Nephron progenitor cell (in vitro differentiated cells): ENCODE data around the gene TGFA.

Experiments
- DNase-seq: peaks from one replicate; pipeline ENCODE4 v3.0.0; 2021
- H3K27ac Mint-ChIP-seq: 2 replicates; pipeline ENCODE4 v1.8.0; 2021; ENCODE audit warnings: mild to moderate bottlenecking, moderate library complexity, mixed read lengths
- H3K27me3 Mint-ChIP-seq: 2 replicates; pipeline ENCODE4 v1.8.0; 2021; ENCODE audit warnings: mild to moderate bottlenecking, low read depth, mixed read lengths; ENCODE audit not compliant: poor library complexity
- H3K36me3 Mint-ChIP-seq: 2 replicates; pipeline ENCODE4 v1.8.0; 2021; ENCODE audit warnings: low read depth, mixed read lengths
- H3K4me1 Mint-ChIP-seq: 2 replicates; pipeline ENCODE4 v1.8.0; 2021; ENCODE audit warnings: mixed read lengths
- H3K4me3 Mint-ChIP-seq: 2 replicates; pipeline ENCODE4 v1.8.0; 2021; ENCODE audit warnings: mild to moderate bottlenecking, moderate library complexity, mixed read lengths
- H3K9me3 Mint-ChIP-seq: 2 replicates; pipeline ENCODE4 v1.8.0; 2021; ENCODE audit warnings: mild to moderate bottlenecking, moderate library complexity, mixed read lengths
- TF ChIP-seq, protein P1 (sequence below): fragments of 200-600 bp; sonication (generic); IDR thresholded peaks from 2 replicates; pipeline ENCODE4 v1.5.0; 2021; ENCODE audit warnings: antibody characterized with exemption

The TGFA gene

DNA sequence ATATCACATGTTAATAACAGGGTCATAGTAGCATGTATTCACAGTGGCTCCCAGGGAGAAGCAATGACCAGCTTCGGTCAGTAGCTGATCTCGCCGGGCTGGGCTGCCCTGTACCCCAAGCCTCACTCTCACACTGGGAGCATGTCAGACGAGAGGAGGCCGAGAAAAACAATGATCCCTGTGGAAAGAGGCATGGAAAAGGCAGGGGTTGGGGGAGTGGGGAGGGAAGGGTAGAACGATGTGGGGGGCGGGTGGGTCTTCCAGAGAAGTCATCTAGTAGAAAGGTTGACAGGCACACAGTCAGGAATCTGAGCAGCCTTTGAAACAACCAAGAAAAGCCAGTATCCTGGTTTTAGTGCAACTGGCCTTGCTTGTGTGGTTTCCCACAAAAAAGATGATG is 25.4 kb downstream of the TGFA start:
- Mint-ChIP-seq H3K9me3 (no peaks in the 10 kb centered on the region), H3K4me3 (no peak overlapping the region), H3K27ac (peak overlapping the region; percentile 45), H3K4me1 (peaks cover 71% of the 10 kb centered on the region), H3K27me3 (no peaks in the 10 kb centered on the region), H3K36me3 (peaks cover 9% of the 10 kb centered on the region)
- TF ChIP-seq, protein P1, sequence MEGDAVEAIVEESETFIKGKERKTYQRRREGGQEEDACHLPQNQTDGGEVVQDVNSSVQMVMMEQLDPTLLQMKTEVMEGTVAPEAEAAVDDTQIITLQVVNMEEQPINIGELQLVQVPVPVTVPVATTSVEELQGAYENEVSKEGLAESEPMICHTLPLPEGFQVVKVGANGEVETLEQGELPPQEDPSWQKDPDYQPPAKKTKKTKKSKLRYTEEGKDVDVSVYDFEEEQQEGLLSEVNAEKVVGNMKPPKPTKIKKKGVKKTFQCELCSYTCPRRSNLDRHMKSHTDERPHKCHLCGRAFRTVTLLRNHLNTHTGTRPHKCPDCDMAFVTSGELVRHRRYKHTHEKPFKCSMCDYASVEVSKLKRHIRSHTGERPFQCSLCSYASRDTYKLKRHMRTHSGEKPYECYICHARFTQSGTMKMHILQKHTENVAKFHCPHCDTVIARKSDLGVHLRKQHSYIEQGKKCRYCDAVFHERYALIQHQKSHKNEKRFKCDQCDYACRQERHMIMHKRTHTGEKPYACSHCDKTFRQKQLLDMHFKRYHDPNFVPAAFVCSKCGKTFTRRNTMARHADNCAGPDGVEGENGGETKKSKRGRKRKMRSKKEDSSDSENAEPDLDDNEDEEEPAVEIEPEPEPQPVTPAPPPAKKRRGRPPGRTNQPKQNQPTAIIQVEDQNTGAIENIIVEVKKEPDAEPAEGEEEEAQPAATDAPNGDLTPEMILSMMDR: no peak
- DNase-seq: no peak

DNA sequence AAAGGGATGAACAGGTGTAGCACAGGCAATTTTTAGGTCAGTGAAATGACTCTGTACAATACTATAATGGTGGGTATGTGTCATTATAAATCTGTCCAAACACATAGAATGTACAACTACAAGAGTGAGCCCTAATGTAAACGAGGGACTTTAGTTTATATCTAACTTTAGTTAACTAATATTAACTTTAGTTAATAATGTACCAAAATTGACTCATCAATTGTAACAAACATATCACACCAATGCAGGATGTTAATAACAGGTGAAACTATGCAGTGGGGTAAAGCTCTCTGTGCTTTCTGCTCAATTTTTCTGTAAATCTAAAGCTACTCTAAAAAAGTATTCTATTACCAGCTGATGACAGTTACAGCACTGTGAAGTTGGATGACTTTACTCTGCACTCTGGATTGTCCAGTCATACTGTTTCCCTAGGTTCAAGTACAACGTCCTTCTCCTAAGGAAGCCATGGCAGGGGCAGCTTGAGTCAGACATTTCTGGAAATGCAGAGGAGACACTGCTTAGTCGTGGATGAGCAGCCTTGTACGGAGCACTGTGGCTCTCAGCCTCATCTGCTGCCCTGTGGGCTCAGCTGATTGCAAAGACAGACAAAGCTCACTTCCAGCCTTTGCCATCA is 26.1 kb downstream of the TGFA start:
- no peak overlapping the region for H3K4me3 Mint-ChIP-seq
- peaks cover 9% of the 10 kb centered on the region for H3K36me3 Mint-ChIP-seq
- H3K9me3 Mint-ChIP-seq: no peaks in the 10 kb centered on the region
- no peaks in the 10 kb centered on the region for H3K27me3 Mint-ChIP-seq
- DNase-seq: no peak
- H3K4me1 Mint-ChIP-seq: peaks cover 65% of the 10 kb centered on the region
- H3K27ac Mint-ChIP-seq: no peak overlapping the region
- TF ChIP-seq, protein P1: no peak

DNA sequence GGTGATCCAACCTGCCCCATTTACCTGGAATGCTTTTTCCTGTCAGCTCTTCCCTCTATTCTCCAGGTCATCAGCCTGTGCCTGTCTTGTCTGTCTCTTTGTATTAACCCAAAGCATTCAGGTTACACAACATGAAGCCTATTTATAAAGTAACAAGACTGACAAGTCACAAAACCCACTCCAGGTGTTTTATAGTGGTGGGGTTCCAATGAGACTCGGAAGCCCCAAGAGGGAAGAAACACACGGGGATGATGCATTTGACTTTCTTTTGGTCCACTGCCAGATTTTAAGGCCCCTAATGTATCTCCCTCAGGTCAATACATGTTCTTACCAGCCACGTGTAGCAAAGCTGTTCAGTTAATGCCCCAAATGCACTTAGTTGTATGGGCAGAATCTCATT is 27.5 kb downstream of the TGFA start:
- TF ChIP-seq, protein P1: no peak
- DNase-seq: no peak
- H3K27me3 Mint-ChIP-seq: peaks cover 5% of the 10 kb centered on the region
- H3K4me1 Mint-ChIP-seq: peaks cover 50% of the 10 kb centered on the region
- no peak overlapping the region for H3K27ac Mint-ChIP-seq
- H3K36me3 Mint-ChIP-seq: peaks cover 3% of the 10 kb centered on the region
- H3K4me3 Mint-ChIP-seq: no peak overlapping the region
- no peaks in the 10 kb centered on the region for H3K9me3 Mint-ChIP-seq

DNA sequence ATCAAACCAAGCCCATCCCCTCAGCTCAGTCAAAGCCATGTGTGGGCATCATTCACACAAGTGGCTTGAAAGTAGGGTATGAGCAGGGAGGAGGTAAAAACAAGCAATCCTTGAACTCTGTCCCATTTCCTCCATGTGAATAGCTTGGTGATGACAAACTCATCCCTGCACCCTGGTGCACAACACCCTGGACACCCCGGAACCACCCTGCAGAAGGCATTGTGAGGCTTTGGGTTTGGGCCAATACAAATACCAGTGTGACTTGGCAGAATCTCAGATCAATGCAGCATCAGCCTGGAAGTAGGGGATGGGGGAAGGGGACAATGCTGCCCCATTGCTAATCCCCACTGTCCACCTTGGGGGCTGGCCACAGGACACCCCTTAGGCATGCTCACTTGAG is 28.6 kb downstream of the TGFA start:
- H3K9me3 Mint-ChIP-seq: no peaks in the 10 kb centered on the region
- DNase-seq: no peak
- no peak overlapping the region for H3K4me3 Mint-ChIP-seq
- H3K27ac Mint-ChIP-seq: no peak overlapping the region
- H3K4me1 Mint-ChIP-seq: peaks cover 53% of the 10 kb centered on the region
- H3K36me3 Mint-ChIP-seq: peaks cover 3% of the 10 kb centered on the region
- TF ChIP-seq, protein P1: no peak
- peaks cover 5% of the 10 kb centered on the region for H3K27me3 Mint-ChIP-seq

DNA sequence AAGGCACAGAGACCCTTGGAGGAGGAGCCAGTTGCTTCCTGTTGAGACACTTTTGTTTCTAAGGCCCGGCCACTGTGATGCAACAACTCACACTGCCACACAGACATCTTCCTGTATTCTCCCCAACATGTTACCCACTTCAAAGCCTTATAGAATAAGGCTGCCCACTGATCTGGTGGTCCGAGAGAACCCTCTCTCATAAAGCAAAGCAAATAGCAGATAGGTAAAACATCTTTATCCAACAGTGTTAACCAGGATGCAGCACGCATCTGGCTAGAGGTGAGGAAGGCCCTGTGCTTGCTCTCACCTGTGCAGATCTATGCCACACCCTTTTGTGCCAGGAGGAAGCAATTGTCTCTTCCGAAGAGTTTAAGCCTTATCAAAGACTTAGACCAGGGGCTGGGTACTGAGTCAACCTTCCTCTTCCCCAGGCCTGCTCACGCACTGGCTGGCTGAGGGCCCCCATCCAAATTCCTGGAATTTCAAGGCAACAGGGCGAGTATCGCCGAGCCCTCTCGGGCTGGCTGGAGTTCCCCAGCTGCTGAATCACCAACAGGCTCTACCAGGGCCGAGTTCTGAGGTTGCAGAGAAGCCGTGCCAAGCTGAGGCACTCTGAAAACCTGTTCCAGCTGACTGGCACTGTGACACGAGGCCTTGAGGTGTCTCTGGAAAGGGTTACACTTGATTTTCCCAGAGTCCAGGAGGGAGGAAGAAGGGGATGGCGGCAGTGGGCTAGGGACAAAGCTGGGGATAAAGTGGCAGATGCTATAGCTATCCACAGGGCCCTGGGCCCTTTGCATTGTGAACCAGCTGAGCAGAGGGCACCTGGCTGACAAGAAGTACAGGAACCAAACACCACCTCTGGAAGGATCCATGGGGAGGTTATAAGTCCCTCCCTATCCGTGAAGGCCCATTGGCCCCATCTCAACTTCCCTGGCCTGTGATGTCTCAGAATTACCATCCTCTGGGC is 29.3 kb downstream of the TGFA start:
- peaks cover 2% of the 10 kb centered on the region for H3K36me3 Mint-ChIP-seq
- no peak for DNase-seq
- H3K9me3 Mint-ChIP-seq: no peaks in the 10 kb centered on the region
- TF ChIP-seq, protein P1: no peak
- H3K4me3 Mint-ChIP-seq: no peak overlapping the region
- peaks cover 5% of the 10 kb centered on the region for H3K27me3 Mint-ChIP-seq
- H3K4me1 Mint-ChIP-seq: peaks cover 45% of the 10 kb centered on the region
- H3K27ac Mint-ChIP-seq: no peak overlapping the region
